Calu3 (cell line): ENCODE data around the gene PODXL2. TPM values are rescaled to one million over a fixed set of nuclear protein-coding genes. Genes with fewer than 3 reads are reported as not detected.

Source experiments
- BruUV-seq: library from RNA; stranded (reverse); fragments of 400-500 nt; replicated peaks from 2 replicates; lab custom pipeline; 2021; lab: Mats Ljungman, UMichigan
- CTCF ChIA-PET: fragments of 300-600 bp; sonication (Branson Sonifier 250); formaldehyde crosslinking; loops from one replicate; lab custom pipeline; 2022; ENCODE audit warnings: antibody characterized with exemption; lab: Charles Lee
- DNase-seq: peaks from one replicate; pipeline ENCODE4 v3.0.0; 2022
- H3K27ac Mint-ChIP-seq: one replicate; pipeline ENCODE4 v1.8.0; 2022; ENCODE audit warnings: mixed read lengths; ENCODE audit not compliant: unreplicated experiment
- H3K27me3 Mint-ChIP-seq: one replicate; pipeline ENCODE4 v1.8.0; 2022; ENCODE audit warnings: mixed read lengths; ENCODE audit not compliant: unreplicated experiment
- H3K36me3 Mint-ChIP-seq: one replicate; pipeline ENCODE4 v1.8.0; 2022; ENCODE audit warnings: mild to moderate bottlenecking, moderate library complexity, mixed read lengths; ENCODE audit not compliant: insufficient read depth, unreplicated experiment
- H3K4me1 Mint-ChIP-seq: one replicate; pipeline ENCODE4 v1.8.0; 2022; ENCODE audit warnings: mild to moderate bottlenecking, low read depth, mixed read lengths; ENCODE audit not compliant: unreplicated experiment
- H3K4me3 Mint-ChIP-seq: one replicate; pipeline ENCODE4 v1.8.0; 2022; ENCODE audit warnings: mild to moderate bottlenecking, low read depth, moderate library complexity, mixed read lengths; ENCODE audit not compliant: unreplicated experiment
- H3K9me3 Mint-ChIP-seq: one replicate; pipeline ENCODE4 v1.8.0; 2022; ENCODE audit warnings: low read depth, mixed read lengths; ENCODE audit not compliant: unreplicated experiment
- CTCF ChIP-seq: fragments of 200-600 bp; IDR thresholded peaks from one replicate; pipeline ENCODE4 v1.8.0; 2022; ENCODE audit warnings: antibody characterized with exemption; ENCODE audit not compliant: unreplicated experiment
- intact Hi-C: fragments of 100-400 bp; cut with micrococcal nuclease; formaldehyde crosslinking; loops from one replicate; pipeline ENCODE4 v1.10.0; 2022; ENCODE audit not compliant: unreplicated experiment
- total RNA-seq: library from RNA; stranded (reverse); gene quantifications from 2 replicates; pipeline ENCODE4 v1.2.3, GENCODE V29; 2022

The PODXL2 gene
- total RNA-seq, 1 experiment from 2014 or later: 36.1 TPM

GRCh38 chr3:127646501-127647046 lies 17.6 kb downstream of the PODXL2 start:
- no peaks in the 10 kb centered on the region for H3K27me3 Mint-ChIP-seq
- intact Hi-C loops: no loop called here
- no peak overlapping the region for H3K4me3 Mint-ChIP-seq
- H3K27ac Mint-ChIP-seq: no peak overlapping the region
- BruUV-seq: no TSS peak
- no peak for TF ChIP-seq CTCF
- no peak for DNase-seq
- H3K36me3 Mint-ChIP-seq: no peaks in the 10 kb centered on the region
- no peaks in the 10 kb centered on the region for H3K9me3 Mint-ChIP-seq
- H3K4me1 Mint-ChIP-seq: no peaks in the 10 kb centered on the region
- CTCF ChIA-PET: interaction anchor here (0.7 to 1.1 kb wide), 3 partner anchors 48 to 671 kb away, joined by 3 to 4 read pairs (median 3); no protein-coding TSS in a partner anchor

GRCh38 chr3:127647166-127647844 lies 18.3 kb downstream of the PODXL2 start:
- Mint-ChIP-seq H3K4me1 (no peaks in the 10 kb centered on the region), H3K27me3 (no peaks in the 10 kb centered on the region), H3K27ac (no peak overlapping the region), H3K9me3 (no peaks in the 10 kb centered on the region), H3K36me3 (no peaks in the 10 kb centered on the region), H3K4me3 (no peak overlapping the region)
- no TSS peak for BruUV-seq
- TF ChIP-seq CTCF: no peak
- DNase-seq: no peak
- intact Hi-C loops: no loop called here
- CTCF ChIA-PET: interaction anchor here (0.7 to 1.1 kb wide), 3 partner anchors 47 to 302 kb away, joined by 3 to 5 read pairs (median 3); no protein-coding TSS in a partner anchor

- no peak for DNase-seq
- intact Hi-C loops: no loop called here
- no peak overlapping the region for H3K27ac Mint-ChIP-seq
These were observed 18.8 kb downstream of the PODXL2 start for GRCh38 chr3:127647845-127648204.

GRCh38 chr3:127650236-127650635 lies 21.3 kb downstream of the PODXL2 start:
- no TSS peak for BruUV-seq
- Mint-ChIP-seq H3K36me3 (no peaks in the 10 kb centered on the region), H3K27me3 (no peaks in the 10 kb centered on the region), H3K4me1 (no peaks in the 10 kb centered on the region), H3K4me3 (no peak overlapping the region), H3K9me3 (no peaks in the 10 kb centered on the region), H3K27ac (no peak overlapping the region)
- DNase-seq: no peak
- TF ChIP-seq CTCF: no peak
- CTCF ChIA-PET: no interaction called here
- intact Hi-C loops: no loop called here

More at GRCh38 chr3:127647845-127648204, 18.8 kb downstream of the PODXL2 start:
- no peak overlapping the region for H3K4me3 Mint-ChIP-seq
- no peaks in the 10 kb centered on the region for H3K36me3 Mint-ChIP-seq
- TF ChIP-seq CTCF: no peak
- H3K27me3 Mint-ChIP-seq: no peaks in the 10 kb centered on the region
- no peaks in the 10 kb centered on the region for H3K4me1 Mint-ChIP-seq
- H3K9me3 Mint-ChIP-seq: no peaks in the 10 kb centered on the region
- no TSS peak for BruUV-seq
- CTCF ChIA-PET: interaction anchor here (0.7 to 1.1 kb wide), 3 partner anchors 47 to 302 kb away, joined by 3 to 5 read pairs (median 3); no protein-coding TSS in a partner anchor
